Renal pelvis (tissue), 4 donors: Measurements from ENCODE around the gene DOCK7. TPM values are rescaled to one million over a fixed set of nuclear protein-coding genes. Genes with fewer than 3 reads are reported as not detected.
"Not testable (repeated sequence)": the region's sequence is repeated elsewhere in the genome, so short reads cannot be mapped to it uniquely, and the experiment has no call there.

Experiments used
- DNase-seq: peaks from one replicate; pipeline ENCODE4 v3.0.0-alpha.2; 2013
- polyA plus RNA-seq, 3 donors: library from polyadenylated mRNA; unstranded; fragments of 120-200 nt; gene quantifications; one replicate each; pipeline ENCODE4 v1.2.1, GENCODE V29; 2013; ENCODE audit not compliant: insufficient read length in 3 of 3

The DOCK7 gene
- polyA plus RNA-seq, 3 donors, result 48.7 to 58.0 (median 56.8) TPM

- no peak for DNase-seq
Observed at GRCh38 chr1:62613325-62613727, 74.9 kb downstream of the DOCK7 start.

- no peak for DNase-seq
Observed at GRCh38 chr1:62612770-62613169, 75.4 kb downstream of the DOCK7 start.

GRCh38 chr1:62610588-62610987, 77.6 kb downstream of the DOCK7 start:
- DNase-seq, result not testable (repeated sequence)

GRCh38 chr1:62608905-62609304, 79.3 kb downstream of the DOCK7 start:
- no peak for DNase-seq

GRCh38 chr1:62601457-62601856, 86.7 kb downstream of the DOCK7 start:
- DNase-seq, result no peak

- DNase-seq, result no peak
Observed at GRCh38 chr1:62599044-62599443, 89.1 kb downstream of the DOCK7 start.

GRCh38 chr1:62597281-62597680, 90.9 kb downstream of the DOCK7 start, which contains the start of gene ANGPTL3:
Gene ANGPTL3, plus strand, starts transcription at chr1:62597520. Its CDS starts 47 bp downstream, at chr1:62597567.
- no peak for DNase-seq

- DNase-seq, result no peak
Observed at GRCh38 chr1:62595647-62596046, 92.5 kb downstream of the DOCK7 start.

- no peak for DNase-seq
Observed at GRCh38 chr1:62593825-62594394, 94.3 kb downstream of the DOCK7 start.

- DNase-seq, result no peak
Observed at GRCh38 chr1:62590970-62591368, 97.2 kb downstream of the DOCK7 start.

GRCh38 chr1:62590255-62590969, 97.8 kb downstream of the DOCK7 start:
- no peak for DNase-seq

GRCh38 chr1:62589321-62589720, 98.9 kb downstream of the DOCK7 start:
- DNase-seq, result no peak

GRCh38 chr1:62588000-62588399, 100.2 kb downstream of the DOCK7 start:
- no peak for DNase-seq

- no peak for DNase-seq
Observed at GRCh38 chr1:62585469-62586155, 102.6 kb downstream of the DOCK7 start.

- DNase-seq, result no peak
Observed at GRCh38 chr1:62573675-62574074, 114.5 kb downstream of the DOCK7 start.

- DNase-seq, result no peak
Observed at GRCh38 chr1:62572476-62572875, 115.7 kb downstream of the DOCK7 start.

- not testable (repeated sequence) for DNase-seq
Observed at GRCh38 chr1:62571517-62571916, 116.7 kb downstream of the DOCK7 start.

- DNase-seq, result not testable (repeated sequence)
Observed at GRCh38 chr1:62567926-62568325, 120.3 kb downstream of the DOCK7 start.

- not testable (repeated sequence) for DNase-seq
Observed at GRCh38 chr1:62567182-62567581, 121.0 kb downstream of the DOCK7 start.

- DNase-seq, result no peak
Observed at GRCh38 chr1:62561306-62561705, 126.9 kb downstream of the DOCK7 start.

- no peak for DNase-seq
Observed at GRCh38 chr1:62544570-62544969, 143.6 kb downstream of the DOCK7 start.

- no peak for DNase-seq
Observed at GRCh38 chr1:62541048-62541447, 147.1 kb downstream of the DOCK7 start.

GRCh38 chr1:62539028-62539447, 149.1 kb downstream of the DOCK7 start:
- DNase-seq, result no peak
